ENCODE results near the gene PTPRN2. TPM values are rescaled to one million over a fixed set of nuclear protein-coding genes. Genes with fewer than 3 reads are reported as not detected.

Gene PTPRN2
- total RNA-seq, 1 experiment from 2014 or later, result 2.1 TPM

- DNase-seq (ENCODE audit: low read depth, low spot score) (no peak), ATAC-seq (no peak)
- Histone ChIP-seq H3K27ac (ENCODE audit: low read depth, low read length) (no peak overlapping the region), H3K27me3 (ENCODE audit: insufficient read depth, low read length) (no peaks in the 10 kb centered on the region), H3K4me1 (ENCODE audit: control insufficient read depth in 1 of 2, insufficient read depth in 2 of 2, low read length in 2 of 2) (no peaks in the 10 kb centered on the region), H4K20me1 (ENCODE audit: insufficient read depth) (no peaks in the 10 kb centered on the region), H3K4me3 (replicated peaks in 1 of 2; ENCODE audit: low read depth in 1 of 2, low read length in 2 of 2) (no peak overlapping the region), H3K9me3 (ENCODE audit: control insufficient read depth in 1 of 2, insufficient read depth in 1 of 2, low read depth in 1 of 2, low read length in 2 of 2) (no peaks in the 10 kb centered on the region), H3K79me2 (ENCODE audit: insufficient read depth, low read length) (no peaks in the 10 kb centered on the region), H3K9me2 (ENCODE audit: insufficient read depth) (no peaks in the 10 kb centered on the region), H3K4me2 (ENCODE audit: low read length) (no peak overlapping the region), H2AFZ (ENCODE audit: low read depth, low read length, poor library complexity, severe bottlenecking) (no peak overlapping the region), H3K36me3 (ENCODE audit: control insufficient read depth in 1 of 2, insufficient read depth in 2 of 2, low read length in 2 of 2) (no peaks in the 10 kb centered on the region), H3K9ac (ENCODE audit: low read length) (no peak overlapping the region)
- BruUV-seq (replicated peaks), result no TSS peak
- CTCF ChIA-PET, result no interaction called here
- intact Hi-C loops (cut with micrococcal nuclease), result no loop called here
- TF ChIP-seq SRF (IDR thresholded peaks at IDR 0.05; ENCODE audit: low read depth) (no peak), JUND (IDR thresholded peaks at IDR 0.05) (no peak), ZNF274 (IDR thresholded peaks at IDR 0.05; ENCODE audit: low read depth, low read length) (no peak), ZFX (IDR thresholded peaks at IDR 0.05) (no peak), CTCF (IDR thresholded peaks at IDR 0.05 in 2 of 3, conservative IDR thresholded peaks at IDR 0.05 in 1 of 3; ENCODE audit: borderline replicate concordance in 1 of 3, insufficient read depth in 1 of 3, low read depth in 2 of 3, low read length in 2 of 3) (no peak), SIN3A (IDR thresholded peaks at IDR 0.05; ENCODE audit: low read depth) (no peak), YY1 (IDR thresholded peaks at IDR 0.05; ENCODE audit: extremely low read depth, insufficient replicate concordance, low read depth, low read length) (no peak), EZH2 (IDR thresholded peaks at IDR 0.05) (no peak), ATF3 (IDR thresholded peaks at IDR 0.05) (no peak), POLR2AphosphoS5 (IDR thresholded peaks at IDR 0.05; ENCODE audit: low read depth, low read length) (no peak), TCF7L2 (IDR thresholded peaks at IDR 0.05; ENCODE audit: borderline replicate concordance, extremely low read depth, insufficient read depth, insufficient read length) (no peak), SP1 (IDR thresholded peaks at IDR 0.05; ENCODE audit: low read depth) (no peak), EGR1 (IDR thresholded peaks at IDR 0.05; ENCODE audit: low read depth) (no peak)
- TF ChIP-seq, protein P1, sequence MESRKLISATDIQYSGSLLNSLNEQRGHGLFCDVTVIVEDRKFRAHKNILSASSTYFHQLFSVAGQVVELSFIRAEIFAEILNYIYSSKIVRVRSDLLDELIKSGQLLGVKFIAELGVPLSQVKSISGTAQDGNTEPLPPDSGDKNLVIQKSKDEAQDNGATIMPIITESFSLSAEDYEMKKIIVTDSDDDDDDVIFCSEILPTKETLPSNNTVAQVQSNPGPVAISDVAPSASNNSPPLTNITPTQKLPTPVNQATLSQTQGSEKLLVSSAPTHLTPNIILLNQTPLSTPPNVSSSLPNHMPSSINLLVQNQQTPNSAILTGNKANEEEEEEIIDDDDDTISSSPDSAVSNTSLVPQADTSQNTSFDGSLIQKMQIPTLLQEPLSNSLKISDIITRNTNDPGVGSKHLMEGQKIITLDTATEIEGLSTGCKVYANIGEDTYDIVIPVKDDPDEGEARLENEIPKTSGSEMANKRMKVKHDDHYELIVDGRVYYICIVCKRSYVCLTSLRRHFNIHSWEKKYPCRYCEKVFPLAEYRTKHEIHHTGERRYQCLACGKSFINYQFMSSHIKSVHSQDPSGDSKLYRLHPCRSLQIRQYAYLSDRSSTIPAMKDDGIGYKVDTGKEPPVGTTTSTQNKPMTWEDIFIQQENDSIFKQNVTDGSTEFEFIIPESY (IDR thresholded peaks at IDR 0.05; ENCODE audit: extremely low read depth, insufficient replicate concordance, low read length), result no peak
- POLR2A ChIA-PET, result no interaction called here
- RAD21 ChIA-PET (ENCODE audit: low non-redundant PET in 1 of 2, low total read pairs in 2 of 2, uncharacterized antibody in 2 of 2, unreplicated experiment in 2 of 2), result no interaction called here
Measured at GRCh38 chr7:158017111-158018097, 570.2 kb downstream of the PTPRN2 start.
